ENCODE measurements around the gene SLC25A43. TPM values are rescaled to one million over a fixed set of nuclear protein-coding genes. Genes with fewer than 3 reads are reported as not detected.
"Not testable (repeated sequence)": the region's sequence is repeated elsewhere in the genome, so short reads cannot be mapped to it uniquely, and the experiment has no call there.

SLC25A43 gene
- total RNA-seq, result 2.4 TPM

- FAIRE-seq (no peak), DNase-seq (ENCODE audit: low spot score in 2 of 2) (peak; percentile 43 to 53)
Measured at GRCh38 chrX:119398974-119399771, at the start of gene SLC25A43. SLC25A43 (plus strand) TSS chrX:119399336; CDS start chrX:119399404, 68 bp downstream.

DNA sequence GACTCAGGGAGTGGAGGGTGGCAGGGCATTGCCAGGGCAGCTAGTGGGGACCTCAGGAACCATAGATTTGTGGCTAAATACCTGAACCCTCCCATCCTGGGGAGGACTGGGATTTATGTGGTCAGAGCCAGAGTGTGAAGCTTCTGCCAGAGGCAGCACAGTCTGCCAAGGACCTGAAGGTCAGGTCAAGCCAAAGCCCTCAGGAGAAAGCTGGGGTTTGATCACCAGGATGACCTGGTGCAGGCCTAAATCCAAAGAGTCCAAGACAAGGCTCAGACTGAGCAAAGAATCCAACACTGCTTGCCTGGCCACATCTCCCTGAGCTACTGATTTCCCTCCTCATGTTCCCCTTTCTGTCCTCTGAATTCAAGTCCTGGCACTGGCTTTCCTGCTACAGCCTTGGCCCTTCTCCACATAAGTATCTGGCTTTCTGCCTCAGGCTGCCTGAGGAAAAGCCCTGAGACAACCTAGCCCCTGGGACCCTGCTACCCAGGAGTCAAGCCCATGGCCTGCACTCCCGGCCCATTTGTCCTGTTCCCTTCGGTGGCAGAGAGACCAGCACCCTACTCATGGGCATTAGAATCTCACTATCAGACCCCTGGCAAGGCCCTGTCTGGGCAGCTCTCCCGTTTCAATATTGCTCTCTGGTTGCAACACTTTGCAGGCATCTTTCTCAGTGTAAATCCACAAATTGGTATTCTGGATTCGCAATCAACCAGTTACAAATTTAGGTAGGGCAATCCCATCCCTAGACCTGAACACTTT lies 39.3 kb upstream of the SLC25A43 start:
- FAIRE-seq (no peak), DNase-seq (ENCODE audit: low spot score in 2 of 2) (no peak)

- not testable (repeated sequence) for FAIRE-seq; DNase-seq (ENCODE audit: low spot score in 2 of 2)
Measured at GRCh38 chrX:119361451-119361850, 37.7 kb upstream of the SLC25A43 start.

DNA sequence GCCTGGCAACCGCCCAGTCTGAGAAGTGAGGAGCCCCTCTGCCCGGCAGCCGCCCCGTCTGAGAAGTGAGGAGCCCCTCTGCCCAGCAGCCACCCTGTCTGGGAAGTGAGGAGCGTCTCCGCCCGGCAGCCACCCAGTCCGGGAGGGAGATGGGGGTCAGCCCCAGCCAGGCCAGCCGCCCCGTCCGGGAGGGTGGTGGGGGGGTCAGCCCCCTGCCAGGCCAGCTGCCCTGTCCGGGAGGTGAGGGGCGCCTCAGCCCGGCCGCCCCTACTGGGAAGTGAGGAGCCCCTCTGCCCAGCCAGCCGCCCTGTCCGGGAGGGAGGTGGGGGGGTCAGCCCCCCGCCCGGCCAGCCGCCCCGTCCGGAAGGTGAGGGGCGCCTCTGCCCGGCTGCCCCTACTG lies 37.1 kb upstream of the SLC25A43 start:
- FAIRE-seq; DNase-seq (ENCODE audit: low spot score in 2 of 2): not testable (repeated sequence)

GRCh38 chrX:119363391-119363790 lies 35.7 kb upstream of the SLC25A43 start:
- DNase-seq (ENCODE audit: low spot score in 2 of 2), result no peak
- FAIRE-seq, result no peak

GRCh38 chrX:119371861-119372260 lies 27.3 kb upstream of the SLC25A43 start:
- not testable (repeated sequence) for DNase-seq (ENCODE audit: low spot score in 2 of 2); FAIRE-seq

DNA sequence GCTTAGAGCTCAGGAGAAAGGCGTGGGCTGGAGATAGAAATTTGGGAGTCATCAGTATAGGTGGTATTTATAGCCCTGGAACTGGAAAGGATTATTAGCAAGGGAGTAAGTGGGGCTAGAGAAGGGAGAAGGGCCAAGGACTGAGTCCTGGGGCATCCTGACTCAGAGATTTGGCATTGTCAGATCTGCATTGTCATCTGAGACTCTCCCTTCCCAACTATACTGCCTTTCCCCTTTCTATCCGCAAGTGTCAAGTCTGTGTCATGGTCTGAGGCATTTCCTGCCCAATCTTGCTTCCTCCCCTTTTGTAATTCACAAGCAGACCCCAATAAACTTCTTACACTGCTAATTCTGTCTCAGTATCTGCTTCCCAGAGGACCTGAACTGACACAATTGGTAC lies 24.4 kb upstream of the SLC25A43 start:
- FAIRE-seq (no peak), DNase-seq (ENCODE audit: low spot score in 2 of 2) (no peak)

GRCh38 chrX:119375561-119375960 lies 23.6 kb upstream of the SLC25A43 start:
- DNase-seq (ENCODE audit: low spot score in 2 of 2) (no peak), FAIRE-seq (no peak)

- no peak for DNase-seq (ENCODE audit: low spot score in 2 of 2)
- FAIRE-seq, result no peak
Measured at GRCh38 chrX:119376312-119376711, 22.8 kb upstream of the SLC25A43 start.

GRCh38 chrX:119381349-119381944 lies 17.7 kb upstream of the SLC25A43 start:
- DNase-seq (ENCODE audit: low spot score in 2 of 2), result no peak
- FAIRE-seq, result no peak

GRCh38 chrX:119382606-119383005 lies 16.5 kb upstream of the SLC25A43 start:
- no peak for DNase-seq (ENCODE audit: low spot score in 2 of 2)
- FAIRE-seq, result no peak

GRCh38 chrX:119386685-119387084 lies 12.5 kb upstream of the SLC25A43 start:
- not testable (repeated sequence) for DNase-seq (ENCODE audit: low spot score in 2 of 2); FAIRE-seq

DNA sequence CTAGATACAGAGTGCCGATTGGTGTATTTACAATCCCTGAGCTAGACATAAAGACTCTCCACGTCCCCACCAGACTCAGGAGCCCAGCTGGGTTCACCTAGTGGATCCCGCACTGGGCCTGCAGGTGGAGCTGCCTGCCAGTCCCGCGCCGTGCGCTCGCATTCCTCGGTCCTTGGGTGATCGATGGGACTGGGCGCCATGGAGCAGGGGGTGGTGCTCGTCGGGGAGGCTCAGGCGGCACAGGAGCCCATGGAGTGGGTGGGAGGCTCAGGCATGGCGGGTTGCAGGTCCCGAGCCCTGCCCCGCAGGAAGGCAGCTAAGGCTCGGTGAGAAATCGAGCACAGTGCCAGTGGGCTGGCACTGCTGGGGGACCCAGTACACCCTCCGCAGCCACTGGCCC lies 11.7 kb upstream of the SLC25A43 start:
- not testable (repeated sequence) for FAIRE-seq; DNase-seq (ENCODE audit: low spot score in 2 of 2)

DNA sequence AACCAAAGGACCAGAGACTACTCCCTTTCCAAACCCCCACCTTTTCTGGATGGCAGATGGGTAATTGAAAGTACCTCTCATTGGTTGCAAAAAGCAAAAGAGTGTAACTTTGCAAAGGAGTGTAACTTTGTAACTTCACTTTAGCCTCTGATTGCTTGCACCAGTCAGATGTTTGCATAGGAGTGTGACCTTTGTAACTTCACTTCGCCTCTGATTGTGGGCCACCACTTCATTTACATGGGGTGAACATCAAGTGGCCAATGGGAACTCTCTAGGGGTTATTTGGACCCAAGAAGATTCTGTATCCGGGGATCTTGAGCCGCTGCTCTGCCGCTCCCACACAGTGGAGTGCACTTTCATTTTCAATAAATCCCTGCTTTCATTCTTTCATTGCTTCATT lies 9.9 kb upstream of the SLC25A43 start:
- FAIRE-seq, result no peak
- no peak for DNase-seq (ENCODE audit: low spot score in 2 of 2)

GRCh38 chrX:119389871-119390501 lies 9.2 kb upstream of the SLC25A43 start:
- FAIRE-seq (no peak), DNase-seq (ENCODE audit: low spot score in 2 of 2) (no peak)

DNA sequence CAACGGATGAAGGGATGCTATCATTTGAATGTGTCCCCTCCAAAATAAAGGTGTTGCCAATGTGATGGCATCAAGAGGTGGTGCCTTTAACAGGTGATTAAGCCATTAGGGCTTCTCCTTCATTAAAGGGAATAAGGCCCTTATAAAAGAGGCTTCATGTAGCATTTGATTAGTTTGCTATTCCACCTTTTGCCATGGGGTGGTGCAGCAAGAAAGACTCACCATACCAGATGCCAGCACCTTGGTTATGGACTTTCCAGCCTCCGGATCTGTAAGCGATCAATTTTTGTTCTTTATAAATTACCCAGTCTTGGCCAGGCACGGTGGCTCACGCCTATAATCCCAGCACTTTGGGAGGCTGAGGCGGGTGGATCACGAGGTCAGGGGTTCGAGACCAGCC lies 7.9 kb upstream of the SLC25A43 start:
- DNase-seq (ENCODE audit: low spot score in 2 of 2) (no peak), FAIRE-seq (no peak)

DNA sequence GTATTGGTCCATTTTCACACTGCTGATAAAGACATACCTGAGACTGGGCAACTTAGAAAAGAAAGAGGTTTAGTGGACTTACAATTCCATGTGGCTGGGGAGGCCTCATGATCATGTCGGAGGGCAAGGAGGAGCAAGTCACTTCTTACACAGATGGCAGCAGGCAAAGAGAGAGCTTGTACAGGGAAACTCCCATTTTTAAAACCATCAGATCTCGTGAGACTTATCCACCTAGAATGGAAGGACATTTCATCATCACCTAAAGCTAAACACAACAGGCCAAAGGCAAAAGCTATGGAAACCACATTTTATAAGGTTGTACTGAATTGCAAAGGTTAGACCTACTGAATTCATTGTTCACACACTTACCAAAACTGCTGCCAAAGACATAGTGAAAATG lies 6.0 kb upstream of the SLC25A43 start:
- FAIRE-seq (no peak), DNase-seq (ENCODE audit: low spot score in 2 of 2) (no peak)

- DNase-seq (ENCODE audit: low spot score in 2 of 2), result no peak
- no peak for FAIRE-seq
Measured at GRCh38 chrX:119398587-119398973, 556 bp upstream of the SLC25A43 start.

DNA sequence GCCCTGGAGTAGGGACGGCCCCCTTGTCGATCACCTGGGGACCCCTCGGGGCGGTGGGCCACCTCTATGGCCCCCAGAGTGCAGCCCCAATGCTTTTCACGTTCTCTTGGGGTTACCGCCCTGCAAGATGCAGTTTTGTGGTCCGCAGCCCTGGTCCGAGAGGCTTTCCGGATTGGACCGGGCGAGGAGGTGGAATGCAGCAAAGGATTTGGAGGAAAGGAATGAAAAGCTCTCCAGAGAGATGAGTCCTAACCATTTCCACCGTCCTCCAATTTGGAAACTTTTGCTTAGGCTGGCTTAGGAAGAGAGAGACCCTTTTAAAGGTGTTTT lies 601 bp downstream of the SLC25A43 start:
- peak in 1 of 2 donors; percentile 27 for DNase-seq (ENCODE audit: low spot score in 2 of 2)

GRCh38 chrX:119401569-119401968 lies 2.4 kb downstream of the SLC25A43 start:
- DNase-seq (ENCODE audit: low spot score in 2 of 2), result no peak
- FAIRE-seq, result no peak

More for the DNA sequence above, 601 bp downstream of the SLC25A43 start:
- FAIRE-seq, result no peak

DNA sequence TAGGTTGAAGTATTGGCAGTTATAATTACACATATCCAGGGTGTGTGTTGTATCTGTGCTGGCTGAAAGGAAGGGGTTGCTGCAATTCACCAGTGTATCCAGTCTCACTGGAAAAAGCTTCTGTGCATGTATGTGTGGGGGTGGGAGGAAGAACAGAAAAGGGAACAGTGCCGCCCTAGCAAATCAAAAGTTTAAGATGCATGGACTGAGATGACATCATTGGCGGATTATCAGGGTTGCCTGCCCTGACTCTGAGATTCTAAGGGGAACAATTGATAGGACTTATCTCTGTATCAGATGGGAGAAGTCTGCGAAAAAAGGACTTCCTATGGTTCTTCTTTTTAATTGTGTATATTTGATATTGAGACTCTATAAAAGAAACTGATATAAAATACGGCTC lies 3.5 kb downstream of the SLC25A43 start:
- DNase-seq (ENCODE audit: low spot score in 2 of 2) (no peak), FAIRE-seq (no peak)
